ENCODE data around the gene GALP. TPM values are rescaled to one million over a fixed set of nuclear protein-coding genes. Genes with fewer than 3 reads are reported as not detected.
"Not testable (repeated sequence)": the region's sequence is repeated elsewhere in the genome, so short reads cannot be mapped to it uniquely, and the experiment has no call there.

GALP gene
- not detected for total RNA-seq
- long read RNA-seq = 0 reads

GRCh38 chr19:56175861-56176307, at the start of gene GALP:
GALP (plus strand) TSS chr19:56176008; CDS start chr19:56177109, 1,101 bp downstream.
- intact Hi-C loops (cut with DNase I); DNase-seq (ENCODE audit: low spot score): not testable (repeated sequence)

DNA sequence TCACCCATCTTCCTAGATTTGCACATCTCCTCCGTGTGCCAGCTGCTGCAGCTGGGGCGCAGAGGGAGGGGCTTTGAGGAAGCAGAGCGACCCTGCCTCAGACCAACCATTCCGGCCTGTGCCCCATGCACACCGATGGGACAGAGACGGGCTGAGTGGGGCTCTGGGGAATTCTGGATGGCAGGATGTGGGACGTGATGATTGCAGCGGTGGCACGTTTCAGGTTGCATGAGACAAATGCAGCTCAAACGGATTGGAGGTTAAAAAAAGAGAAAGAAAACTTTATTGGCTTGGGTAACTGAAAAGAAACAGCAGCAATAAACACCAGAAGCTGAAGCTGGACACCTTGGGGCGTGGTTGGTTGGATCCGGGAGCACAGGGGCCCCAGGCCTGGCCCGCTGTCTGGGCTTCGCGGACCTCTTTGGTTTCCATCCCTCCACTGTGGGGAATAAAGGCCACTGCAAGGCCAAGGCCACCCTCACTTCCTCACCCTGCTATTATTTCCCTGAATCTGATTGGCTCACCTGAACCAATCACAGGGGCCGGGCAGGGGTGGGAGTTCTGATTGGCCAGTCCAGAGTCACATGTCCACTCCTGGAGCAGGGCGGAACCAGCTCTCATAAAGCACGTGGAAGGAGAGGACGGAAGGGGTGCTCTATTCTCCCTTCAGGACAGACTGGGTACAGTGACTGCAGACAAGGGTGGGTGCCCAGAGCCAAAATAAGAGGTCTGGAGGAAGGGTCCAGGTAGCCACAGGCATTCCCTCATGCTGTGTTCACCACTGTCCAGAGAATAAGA, 48.6 kb upstream of the GALP start:
- no peak for DNase-seq (ENCODE audit: low spot score)
- intact Hi-C loops (cut with DNase I) = no loop called here

DNA sequence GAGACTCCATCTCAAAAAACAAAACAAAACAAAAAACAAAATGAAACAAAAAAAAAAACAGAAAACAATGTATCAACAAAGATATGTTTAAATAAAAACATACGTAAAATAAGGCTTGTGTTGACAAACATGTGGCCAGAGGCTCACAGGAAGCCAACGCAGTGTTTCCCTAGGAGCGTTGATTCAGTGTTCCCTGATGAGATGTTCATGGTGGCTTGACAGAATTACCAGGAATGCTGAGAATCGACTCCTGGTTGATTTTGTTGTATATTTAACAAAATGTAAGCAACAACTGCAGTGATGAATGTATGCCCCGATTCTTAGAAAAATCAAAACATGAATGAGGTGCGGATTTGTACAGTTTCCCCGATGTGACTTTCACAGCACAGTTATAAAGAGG, 45.8 kb upstream of the GALP start:
- DNase-seq (ENCODE audit: low spot score) = no peak
- intact Hi-C loops (cut with DNase I) = no loop called here

DNA sequence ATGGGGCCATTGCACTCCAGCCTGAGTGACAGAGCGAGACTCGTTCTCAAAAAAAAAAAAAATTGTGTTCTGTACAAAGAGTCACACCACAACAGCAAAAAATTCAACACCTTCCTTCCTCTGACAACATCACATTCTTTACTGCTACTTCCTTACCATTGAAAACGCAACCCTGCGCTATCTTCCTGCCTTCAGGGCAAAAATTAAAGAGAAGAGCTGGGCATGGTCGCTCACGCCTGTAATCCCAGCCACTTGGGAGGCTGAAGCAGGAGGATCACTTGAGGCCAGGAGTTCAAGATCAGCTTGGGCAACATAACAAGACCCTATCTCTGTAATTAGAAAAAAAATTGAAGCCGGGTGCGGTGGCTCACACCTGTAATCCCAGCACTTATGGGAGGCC, 44.2 kb upstream of the GALP start:
- intact Hi-C loops (cut with DNase I) = no loop called here
- no peak for DNase-seq (ENCODE audit: low spot score)

DNA sequence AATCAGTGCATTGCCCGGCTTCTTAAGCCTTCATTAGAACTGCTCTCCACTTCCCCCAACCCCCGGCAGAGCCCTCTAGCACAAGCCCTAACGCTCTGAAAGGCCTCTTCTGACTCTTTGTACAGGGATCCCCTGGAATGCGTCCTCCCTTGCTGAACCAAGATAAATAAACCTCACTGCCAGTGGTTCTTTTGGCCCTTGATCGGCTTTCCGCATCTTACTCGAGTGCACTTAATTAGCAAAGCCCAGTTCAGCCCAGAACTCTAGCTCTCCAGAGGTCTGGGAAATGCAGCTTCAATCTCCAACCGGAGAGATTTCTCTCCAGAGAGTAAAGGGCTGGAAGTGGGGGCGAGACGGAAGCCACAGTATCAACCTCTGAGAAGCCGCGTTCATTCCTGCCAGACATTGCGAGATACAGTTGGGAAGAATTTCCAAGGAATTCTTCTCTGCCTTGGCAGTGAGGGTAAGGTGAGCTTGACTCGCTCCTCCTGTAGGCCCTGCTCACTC, 43.4 kb upstream of the GALP start:
- no peak for DNase-seq (ENCODE audit: low spot score)
- intact Hi-C loops (cut with DNase I) = no loop called here

DNA sequence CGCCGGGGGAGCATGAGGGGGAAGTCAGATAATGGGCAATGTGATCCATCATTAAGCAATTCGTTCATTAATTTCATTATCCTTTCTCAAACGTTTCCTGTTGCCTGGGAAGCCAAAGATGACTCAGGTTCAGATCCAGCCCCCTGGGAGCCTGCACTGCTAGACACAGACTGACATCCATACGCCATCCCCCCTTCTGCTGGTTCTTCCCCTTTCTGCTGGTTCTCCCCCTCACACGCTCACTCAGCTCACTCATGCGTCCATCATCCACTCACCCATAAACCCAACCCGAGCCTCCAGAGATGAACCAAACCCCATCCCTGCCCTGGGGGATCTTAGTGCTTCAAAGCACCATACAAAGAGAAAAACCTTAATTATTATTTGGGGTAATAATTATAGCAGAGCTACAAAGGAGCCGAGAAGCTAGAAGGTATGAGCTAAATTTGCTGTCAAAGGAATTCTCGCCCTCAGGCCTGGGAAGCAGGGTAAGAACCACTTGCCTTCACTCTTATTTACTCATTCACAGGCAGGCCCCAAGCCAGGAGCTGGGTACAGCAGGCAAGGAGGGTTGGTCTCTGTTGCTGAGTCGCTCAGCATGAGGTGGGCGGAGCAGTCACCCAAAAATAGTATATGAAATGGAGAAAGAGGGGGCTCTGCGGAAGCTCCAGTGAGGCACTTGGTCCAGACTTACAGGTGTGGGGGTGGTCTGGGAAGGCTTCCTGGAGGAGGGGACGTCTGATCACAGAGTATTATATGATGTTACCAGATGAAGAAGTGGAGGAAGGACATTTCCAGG, 41.8 kb upstream of the GALP start:
- DNase-seq (ENCODE audit: low spot score) = no peak
- intact Hi-C loops (cut with DNase I) = no loop called here

DNA sequence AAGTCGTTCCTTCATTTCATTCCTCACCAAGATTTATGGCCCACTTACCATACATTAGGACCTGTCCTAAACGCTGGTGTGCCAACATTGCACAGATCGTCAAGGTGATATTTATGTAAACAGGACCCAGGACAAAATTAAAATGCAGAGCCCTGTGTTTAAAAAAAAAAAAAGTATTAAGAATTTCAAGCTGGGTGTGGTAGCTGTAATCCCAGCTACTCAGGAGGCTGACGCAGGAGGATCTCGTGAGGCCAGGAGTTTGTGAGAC, 41.2 kb upstream of the GALP start:
- intact Hi-C loops (cut with DNase I) = no loop called here
- no peak for DNase-seq (ENCODE audit: low spot score)

DNA sequence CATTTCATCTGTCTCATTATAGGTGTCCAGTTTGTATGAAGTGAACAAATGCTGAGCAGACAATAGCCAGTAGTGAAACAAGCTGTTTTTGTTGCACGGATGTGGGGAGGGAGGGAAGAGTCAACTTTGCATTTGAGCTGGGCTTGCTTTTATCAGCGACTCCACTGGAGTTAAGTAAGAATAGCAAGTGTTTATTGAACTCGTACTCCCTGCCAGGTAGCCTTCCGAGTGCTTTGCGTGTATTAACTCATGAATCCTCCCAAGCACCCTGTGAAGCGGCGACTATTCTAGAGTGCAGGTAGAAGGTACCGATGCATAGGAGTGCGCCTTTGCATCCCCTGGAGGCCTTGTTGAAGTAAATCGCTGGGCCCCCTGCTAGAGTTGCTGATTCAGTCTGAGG, 39.4 kb upstream of the GALP start:
- intact Hi-C loops (cut with DNase I) = no loop called here
- DNase-seq (ENCODE audit: low spot score) = no peak

GRCh38 chr19:56137405-56137804, 38.4 kb upstream of the GALP start:
- no peak for DNase-seq (ENCODE audit: low spot score)
- intact Hi-C loops (cut with DNase I) = no loop called here

- no peak for DNase-seq (ENCODE audit: low spot score)
- intact Hi-C loops (cut with DNase I) = no loop called here
These were observed 37.7 kb upstream of the GALP start for GRCh38 chr19:56138069-56138468.

DNA sequence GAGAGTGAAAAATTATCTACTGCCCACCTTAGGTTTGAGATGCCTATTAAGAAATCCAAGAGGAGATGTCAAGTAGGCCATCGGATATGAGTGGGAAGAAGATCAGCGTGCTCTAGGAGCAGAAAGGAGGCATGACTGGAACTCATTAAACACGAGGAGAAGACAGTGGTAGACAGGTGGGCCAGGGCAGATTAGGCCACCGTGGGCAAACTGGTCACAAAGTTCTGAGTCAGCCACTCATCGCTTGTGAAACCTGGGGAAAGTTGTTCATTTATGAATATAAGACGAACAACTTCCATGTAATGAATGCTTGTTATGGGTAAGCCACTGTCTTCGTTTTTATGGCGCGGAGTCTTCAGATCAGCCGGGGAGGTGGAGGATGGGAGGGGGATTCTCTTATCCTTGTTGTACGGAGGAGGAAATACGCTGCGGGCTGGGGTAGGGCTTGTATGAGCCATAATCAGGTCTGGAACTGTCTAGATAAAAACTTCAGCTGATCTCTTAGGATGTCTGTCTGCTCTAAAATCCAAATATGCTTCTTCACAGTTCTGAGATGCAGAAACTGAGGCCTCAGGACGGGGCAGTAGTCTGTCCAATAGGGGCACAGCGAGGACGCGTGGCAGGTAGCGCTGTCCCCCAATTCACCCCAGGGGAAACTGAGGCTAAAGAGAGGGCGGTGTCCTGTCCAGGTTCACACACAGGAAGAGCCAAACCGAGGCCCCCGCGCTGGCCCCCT, 35.8 kb upstream of the GALP start:
- DNase-seq (ENCODE audit: low spot score) = no peak
- intact Hi-C loops (cut with DNase I) = loop anchor here (1.0 to 10.0 kb wide), 2 partner anchors 19 to 175 kb away; partner anchors contain the start of genes ZNF787 and ZSCAN5A

DNA sequence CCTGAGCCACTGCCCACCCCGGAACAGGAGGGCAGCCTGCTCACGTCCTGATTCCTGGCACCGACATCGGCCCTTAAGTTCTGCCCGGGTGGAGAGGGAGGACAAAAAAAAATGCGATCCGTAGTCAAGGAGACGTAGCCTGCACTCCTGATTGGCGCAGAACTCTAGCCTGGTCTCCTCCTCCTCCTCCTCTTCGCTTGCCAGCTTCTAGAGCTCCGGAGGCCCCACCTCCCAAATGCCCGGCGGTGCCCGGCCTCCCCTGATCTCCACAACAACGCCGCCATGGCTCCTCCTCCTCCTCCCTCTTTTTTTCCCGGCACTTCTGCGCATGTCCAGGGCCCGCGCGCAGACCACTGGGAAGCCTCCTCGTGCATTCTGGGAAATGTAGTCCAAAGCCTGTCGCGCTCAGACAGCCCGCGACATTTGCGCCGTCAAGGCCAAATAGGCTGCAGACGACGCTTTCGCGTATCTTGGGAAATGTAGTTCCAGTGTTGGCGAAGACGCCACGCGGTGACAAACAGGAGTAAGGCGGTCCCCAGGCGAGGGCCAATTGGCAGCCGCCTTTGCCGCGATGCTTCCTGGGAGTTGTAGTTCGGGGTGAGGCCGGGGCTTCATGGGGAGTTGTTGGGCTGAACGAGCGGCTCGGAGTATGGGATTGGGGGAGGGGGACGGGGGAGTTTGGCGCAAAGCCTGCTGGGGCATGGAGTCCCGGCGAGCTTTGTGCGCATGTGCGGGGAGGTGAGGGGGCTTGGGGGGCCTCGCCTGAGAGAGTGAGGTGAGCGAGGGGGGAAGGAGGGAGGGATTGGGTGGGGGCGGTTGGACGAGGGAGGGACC, 35.0 kb upstream of the GALP start, which contains the start of gene ZNF444:
Gene ZNF444 (plus strand): TSS at position 705 of the 834 bp plus-strand sequence. CDS start 5,625 bp downstream, outside the sequence.
- intact Hi-C loops (cut with DNase I) = loop anchor here (1.0 to 10.0 kb wide), 2 partner anchors 19 to 174 kb away; partner anchors contain the start of genes ZNF787 and ZSCAN5A
- peak; percentile 100 for DNase-seq (ENCODE audit: low spot score)

- intact Hi-C loops (cut with DNase I) = loop anchor here (10.0 kb wide), 1 partner anchor 173 kb away; the partner anchor contains the start of gene ZSCAN5A
- DNase-seq (ENCODE audit: low spot score) = no peak
These were observed 34.3 kb upstream of the GALP start for GRCh38 chr19:56141417-56141993.

DNA sequence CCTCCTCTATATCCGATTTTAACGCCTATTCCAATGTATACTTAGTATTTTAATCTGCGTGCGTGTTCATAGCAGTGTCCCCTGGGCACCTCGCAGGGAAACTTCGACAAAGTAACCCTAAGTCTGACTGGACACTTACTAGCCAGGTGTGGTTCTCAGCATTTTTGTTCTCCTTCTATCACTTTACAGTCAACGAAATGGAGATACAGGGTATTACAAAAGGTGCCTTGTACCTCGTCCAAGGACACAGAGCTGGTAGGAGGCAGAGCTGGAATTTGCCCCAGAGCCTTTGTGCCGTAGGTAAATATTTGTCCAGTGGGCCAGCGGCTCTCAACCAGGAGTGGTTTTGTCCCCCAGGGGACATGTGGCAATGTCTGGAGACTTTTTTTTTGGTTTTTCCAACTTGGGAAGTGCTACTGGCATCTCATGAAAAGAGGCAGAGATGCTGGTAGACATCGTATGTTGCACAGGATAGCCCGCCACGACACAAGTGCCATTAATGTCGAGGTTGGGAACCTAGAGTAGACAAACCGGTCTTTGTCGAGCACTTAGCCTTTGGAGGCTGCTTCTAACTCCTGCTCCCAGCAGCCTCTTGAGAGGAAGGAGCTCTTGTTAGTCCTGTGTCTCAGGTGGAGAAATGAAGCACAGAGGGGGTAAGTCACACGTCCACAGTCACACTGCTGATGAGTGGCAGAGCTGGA, 33.6 kb upstream of the GALP start:
- intact Hi-C loops (cut with DNase I) = loop anchor here (10.0 kb wide), 1 partner anchor 173 kb away; the partner anchor contains the start of gene ZSCAN5A
- DNase-seq (ENCODE audit: low spot score) = no peak

DNA sequence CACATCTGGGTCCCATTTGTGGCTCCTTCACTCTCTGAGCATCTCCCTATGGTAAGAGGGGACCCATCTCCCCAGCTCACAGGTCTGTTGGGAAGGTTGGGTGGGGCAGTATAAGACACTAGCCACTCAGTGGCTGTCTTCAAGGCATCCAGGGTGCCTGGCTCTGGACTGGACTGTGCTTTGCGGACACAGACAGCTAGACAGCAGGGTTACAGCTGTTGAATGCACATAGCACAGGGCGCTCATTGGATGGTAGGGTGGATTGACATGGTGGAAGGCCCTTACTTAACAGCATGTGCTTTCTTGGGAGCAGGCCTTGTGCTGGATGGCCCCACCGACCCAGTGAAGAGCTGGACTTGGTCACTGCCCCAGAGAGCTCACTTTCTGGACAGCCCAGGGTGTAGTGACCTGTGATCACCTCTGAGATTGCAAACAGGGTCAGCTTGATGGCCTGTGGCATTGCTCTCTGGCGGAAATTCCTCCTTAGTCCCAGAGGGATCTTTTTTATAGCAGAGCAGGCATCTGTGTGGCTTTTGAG, 32.8 kb upstream of the GALP start:
- intact Hi-C loops (cut with DNase I) = loop anchor here (10.0 kb wide), 1 partner anchor 172 kb away; the partner anchor contains the start of gene ZSCAN5A
- DNase-seq (ENCODE audit: low spot score) = no peak

DNA sequence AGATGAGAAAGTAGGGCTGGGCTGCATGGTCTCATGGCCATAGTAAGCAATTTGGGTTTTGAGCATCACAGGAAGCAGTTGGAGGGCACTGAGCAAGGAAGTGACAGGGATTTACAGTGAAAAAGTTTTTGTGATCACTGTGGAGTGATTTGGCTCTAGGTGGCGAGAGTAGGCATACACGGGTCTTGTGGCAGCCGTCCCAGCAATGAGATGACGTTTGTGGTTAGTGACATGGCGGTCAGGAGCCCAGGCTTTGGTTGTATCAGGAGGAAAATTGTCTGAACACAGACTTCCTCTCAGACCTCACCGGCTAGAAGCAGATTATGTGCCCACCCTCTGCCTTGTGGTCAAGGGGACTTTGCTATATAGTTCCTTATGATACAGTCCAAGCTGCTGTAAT, 31.4 kb upstream of the GALP start:
- DNase-seq (ENCODE audit: low spot score) = no peak
- intact Hi-C loops (cut with DNase I) = loop anchor here (10.0 kb wide), 1 partner anchor 170 kb away; the partner anchor contains the start of gene ZSCAN5A

DNA sequence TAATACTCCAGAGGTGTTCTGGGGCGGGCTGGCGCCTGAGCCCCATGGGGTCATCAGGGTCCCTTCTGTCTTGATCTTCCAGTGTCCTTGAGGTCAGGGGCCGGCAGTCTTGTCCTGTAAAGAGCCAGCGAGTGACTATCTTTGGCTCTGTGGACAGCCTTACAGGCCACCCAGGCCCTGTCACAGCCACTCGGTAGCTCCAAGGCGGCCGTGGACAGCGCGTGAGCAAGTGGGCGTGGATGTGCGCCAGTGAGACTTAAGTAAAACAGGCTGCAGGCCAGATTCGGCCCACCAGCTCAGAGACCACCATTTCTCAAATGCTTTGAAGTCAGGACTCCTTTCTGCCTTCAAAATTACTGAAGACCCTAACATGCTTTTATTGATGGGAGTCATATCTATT, 31.0 kb upstream of the GALP start:
- intact Hi-C loops (cut with DNase I) = loop anchor here (10.0 kb wide), 1 partner anchor 170 kb away; the partner anchor contains the start of gene ZSCAN5A

More for the DNA sequence above, 31.0 kb upstream of the GALP start:
- no peak for DNase-seq (ENCODE audit: low spot score)
